Motor neuron (in vitro differentiated cells): Measurements from ENCODE around the gene PRPF38B. TPM values are rescaled to one million over a fixed set of nuclear protein-coding genes. Genes with fewer than 3 reads are reported as not detected.

Source experiments
- ATAC-seq, 8 experiments: fragments of 200-7000 bp; cut with Tn5 transposase; replicated peaks in 6 of 8; 2 replicates each; pipeline ENCODE4 v1.8.0; 2021; ENCODE audit warnings: mild to moderate bottlenecking in 8 of 8, moderate library complexity in 8 of 8
- H3K27ac ChIP-seq, 2 donors: fragments of 250-450 bp; sonication (Bioruptor Pico); 2 replicates each; pipeline ENCODE4 v1.9.0; 2021; ENCODE audit warnings: antibody characterized with exemption in 2 of 2, mild to moderate bottlenecking in 2 of 2, moderate library complexity in 1 of 2
- H3K4me1 ChIP-seq, 2 donors: fragments of 250-450 bp; sonication (Bioruptor Pico); replicated peaks in 1 of 2; 2 replicates each; pipeline ENCODE4 v1.6.1; 2021; ENCODE audit warnings: antibody characterized with exemption in 2 of 2, mild to moderate bottlenecking in 2 of 2, moderate library complexity in 1 of 2
- H3K4me3 ChIP-seq, 5 donors: fragments of 250-450 bp; sonication (Bioruptor Pico); 2 replicates each; pipeline ENCODE4 v1.9.0; 2021; ENCODE audit warnings: antibody characterized with exemption in 5 of 5, mild to moderate bottlenecking in 5 of 5, moderate library complexity in 4 of 5
- WGBS, 10 experiments: fragments of 450-650 bp; shearing (Covaris generic); methylation state at CpG; one replicate each; pipeline ENCODE4 v1.0.0; 2022; 5-methylcytosine and 5-hydroxymethylcytosine counted together
- in situ Hi-C, 9 experiments: fragments of 400-800 bp; cut with MboI; loops; one replicate each; pipeline ENCODE4 v1.15.0; 2021; ENCODE audit warnings: low sequenced_read_pairs in 9 of 9, low pct_unique_long_range_greater_than_20kb in 2 of 9; ENCODE audit not compliant: unreplicated experiment in 9 of 9
- total RNA-seq, 8 experiments: library from RNA; unstranded; fragments of 300-600 nt; gene quantifications; 2 replicates each; pipeline versions ENCODE4 v1.2.3 to v1.2.4, GENCODE V29; 2022

PRPF38B gene, protein sequence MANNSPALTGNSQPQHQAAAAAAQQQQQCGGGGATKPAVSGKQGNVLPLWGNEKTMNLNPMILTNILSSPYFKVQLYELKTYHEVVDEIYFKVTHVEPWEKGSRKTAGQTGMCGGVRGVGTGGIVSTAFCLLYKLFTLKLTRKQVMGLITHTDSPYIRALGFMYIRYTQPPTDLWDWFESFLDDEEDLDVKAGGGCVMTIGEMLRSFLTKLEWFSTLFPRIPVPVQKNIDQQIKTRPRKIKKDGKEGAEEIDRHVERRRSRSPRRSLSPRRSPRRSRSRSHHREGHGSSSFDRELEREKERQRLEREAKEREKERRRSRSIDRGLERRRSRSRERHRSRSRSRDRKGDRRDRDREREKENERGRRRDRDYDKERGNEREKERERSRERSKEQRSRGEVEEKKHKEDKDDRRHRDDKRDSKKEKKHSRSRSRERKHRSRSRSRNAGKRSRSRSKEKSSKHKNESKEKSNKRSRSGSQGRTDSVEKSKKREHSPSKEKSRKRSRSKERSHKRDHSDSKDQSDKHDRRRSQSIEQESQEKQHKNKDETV
- total RNA-seq, result 10 to 100 TPM; 22.0 to 61.4 (median 30.1) TPM

DNA sequence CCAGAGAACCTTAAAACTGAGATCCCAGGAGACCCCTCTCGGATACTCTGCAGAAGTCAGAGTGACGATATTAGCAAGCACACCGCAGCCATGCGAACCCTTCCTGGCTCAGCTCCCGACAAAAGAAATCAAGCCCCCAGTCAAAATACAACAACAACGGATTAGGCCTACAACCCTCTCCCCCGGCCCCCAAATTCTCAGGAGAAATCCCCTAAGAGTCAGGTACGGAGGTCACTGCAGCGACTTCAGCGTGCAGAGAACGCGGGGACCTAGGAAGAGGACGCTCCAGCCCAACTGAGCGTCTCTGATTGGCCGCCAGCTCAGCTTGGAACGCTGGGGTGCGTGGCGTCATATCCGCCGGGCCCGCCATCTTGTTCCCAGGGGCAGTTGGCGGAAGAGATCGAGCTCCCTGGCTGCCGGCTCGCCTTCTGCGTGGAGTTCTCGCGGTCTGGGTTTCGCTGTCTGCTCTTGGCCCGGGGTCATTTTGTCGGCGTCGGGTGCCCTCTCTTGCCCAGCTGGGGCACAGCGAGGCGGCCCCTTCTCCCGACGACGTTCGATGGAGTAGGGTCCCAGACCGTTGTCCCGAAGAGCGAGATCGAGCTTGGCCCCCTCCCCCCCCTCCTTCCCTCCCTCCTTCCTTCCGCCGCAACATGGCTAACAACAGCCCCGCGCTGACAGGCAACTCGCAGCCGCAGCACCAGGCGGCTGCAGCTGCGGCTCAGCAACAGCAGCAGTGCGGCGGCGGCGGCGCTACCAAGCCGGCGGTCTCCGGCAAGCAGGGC is at the start of gene PRPF38B:
Gene PRPF38B, plus strand, starts transcription at position 369 of the 782 bp plus-strand sequence. Its CDS starts 282 bp downstream, at position 651.
- Histone ChIP-seq H3K27ac (peak within 1 kb of the TSS; percentile 97 to 98), H3K4me3 (peak within 1 kb of the TSS; percentile 77 to 99 (median 94)), H3K4me1 (peaks cover 3 to 23% of the 10 kb centered on the region in 2 donors)
- WGBS, 10 experiments, result 0 to 6% (median 0%) methylated on average over 3 to 26 of the region's 59 CpGs; no CpG with 5 or more reads in 3 of the 10 experiments
- peak; percentile 92 to 97 (median 96) for ATAC-seq
- in situ Hi-C loops, result loop anchor here in 3 of 9 experiments (25.0 kb wide), 3 partner anchors 195 to 695 kb away; partner anchors contain the start of genes GPSM2 (in 1 of the 3), SLC25A24 (in 1 of the 3) and SORT1 (in 1 of the 3)

DNA sequence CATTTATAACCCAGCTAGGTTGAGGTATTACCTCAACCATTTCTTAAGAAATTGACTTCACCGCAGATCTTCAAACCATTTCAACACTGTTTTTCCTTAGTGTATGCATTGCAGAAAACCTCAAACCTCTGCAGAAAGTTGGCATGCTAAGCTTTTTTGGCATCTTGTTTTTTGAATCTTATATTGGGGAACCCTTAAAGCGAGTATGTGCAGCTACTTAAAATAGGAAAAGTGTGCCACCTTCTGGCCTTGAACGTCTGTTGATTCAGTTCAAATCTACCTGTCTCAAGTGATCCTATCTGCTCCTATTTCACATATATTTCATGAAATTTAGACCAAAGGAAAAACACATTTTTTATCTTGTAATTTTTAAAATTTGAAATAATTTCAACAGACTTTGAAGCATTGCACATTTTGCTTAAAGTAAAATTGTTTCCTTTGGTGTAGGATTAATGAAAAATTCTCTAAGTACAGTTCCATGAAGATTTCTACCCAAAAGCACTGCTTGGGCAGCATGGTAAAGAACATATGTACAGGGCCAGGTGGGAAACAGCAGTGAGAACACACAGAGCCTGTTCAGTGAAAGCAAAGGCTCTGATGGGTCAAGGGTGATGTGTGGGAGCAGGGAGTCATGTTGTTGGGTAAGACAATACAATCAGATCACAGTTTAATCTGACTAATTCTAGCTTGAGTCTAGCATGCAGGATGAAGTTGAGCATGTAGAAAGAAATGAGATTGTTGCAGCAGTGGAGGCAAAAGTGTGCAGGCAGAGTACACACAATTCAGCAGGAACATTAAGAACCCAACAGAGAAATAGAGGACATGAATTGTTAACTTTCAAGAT is 48.4 kb upstream of the PRPF38B start:
- WGBS, 10 experiments, result 0 to 78% (median 49%) methylated on average over 1 to 3 of the region's 3 CpGs
- H3K27ac ChIP-seq, result no peak overlapping the region
- H3K4me3 ChIP-seq, result no peak overlapping the region
- peak; percentile 46 to 86 (median 64) for ATAC-seq
- in situ Hi-C loops, result loop anchor here in 2 of 9 experiments (10.0 to 25.0 kb wide), 2 partner anchors 129 to 431 kb away; partner anchors contain the start of gene SLC25A24 (in 1 of the 2)
- H3K4me1 ChIP-seq, result peaks cover 0 to 3% of the 10 kb centered on the region in 2 donors

DNA sequence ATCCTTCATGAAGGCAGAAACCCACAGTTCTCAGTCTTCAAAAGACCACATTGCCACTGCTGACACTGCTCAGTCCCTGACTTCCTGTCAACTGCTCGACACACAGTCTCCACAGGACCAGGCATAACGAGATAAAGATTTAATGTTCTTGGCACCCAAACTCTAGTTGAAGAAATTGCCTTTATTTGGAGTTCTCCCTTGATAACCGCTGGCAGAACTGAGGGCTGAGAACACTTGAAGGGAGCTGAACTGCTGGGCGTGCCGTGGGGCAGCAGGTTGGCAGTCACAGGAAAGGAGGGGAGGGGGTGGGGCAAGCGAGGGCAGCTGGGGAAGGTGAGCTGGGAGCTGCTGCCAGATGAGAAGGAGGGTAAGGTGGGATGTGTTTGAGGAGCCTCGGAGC is 47.1 kb upstream of the PRPF38B start:
- Histone ChIP-seq H3K4me1 (peaks cover 0 to 3% of the 10 kb centered on the region in 2 donors), H3K27ac (no peak overlapping the region), H3K4me3 (no peak overlapping the region)
- in situ Hi-C loops, result loop anchor here in 2 of 9 experiments (10.0 to 25.0 kb wide), 2 partner anchors 130 to 433 kb away; partner anchors contain the start of gene SLC25A24 (in 1 of the 2)
- WGBS, 10 experiments, result 17 to 100% (median 87%) methylated on average over 1 to 7 of the region's 7 CpGs; no CpG with 5 or more reads in 3 of the 10 experiments
- ATAC-seq, result no peak

DNA sequence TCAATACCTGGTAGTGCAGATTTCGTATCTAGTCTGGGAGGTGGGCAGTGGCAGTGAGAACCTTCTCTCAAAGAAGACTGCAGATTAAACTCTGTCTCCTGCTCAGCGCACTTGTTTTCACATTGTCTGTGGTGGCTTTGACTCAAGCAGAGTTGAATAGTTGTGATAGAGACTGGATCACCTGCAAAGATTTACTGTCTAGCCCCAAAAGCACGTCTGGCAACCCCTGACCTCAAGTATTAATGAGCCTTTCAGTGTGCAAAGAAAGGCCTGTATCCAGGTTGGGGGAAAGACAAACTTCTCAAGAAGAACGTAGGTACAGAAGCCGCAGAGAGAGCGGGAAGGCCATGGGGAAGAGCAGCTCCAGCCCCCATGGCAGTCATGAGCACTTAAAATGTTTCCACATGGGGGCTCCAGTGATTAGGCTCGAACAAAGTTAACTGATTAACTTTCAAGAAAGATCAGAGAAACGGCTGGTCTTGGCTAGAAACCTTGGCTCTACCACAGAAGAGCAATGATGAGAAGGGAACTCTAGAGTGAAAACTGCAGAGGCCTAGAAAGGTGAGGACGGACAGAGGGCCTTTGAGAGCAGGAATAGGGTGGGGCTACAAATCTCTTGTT is 46.4 kb upstream of the PRPF38B start:
- in situ Hi-C loops, result loop anchor here in 2 of 9 experiments (10.0 to 25.0 kb wide), 2 partner anchors 131 to 433 kb away; partner anchors contain the start of gene SLC25A24 (in 1 of the 2)
- 0 to 100% (median 76%) methylated on average over 1 to 9 of the region's 9 CpGs; no CpG with 5 or more reads in 1 of the 10 experiments for WGBS, 10 experiments
- Histone ChIP-seq H3K4me1 (peaks cover 0 to 3% of the 10 kb centered on the region in 2 donors), H3K27ac (no peak overlapping the region), H3K4me3 (no peak overlapping the region)
- no peak for ATAC-seq

DNA sequence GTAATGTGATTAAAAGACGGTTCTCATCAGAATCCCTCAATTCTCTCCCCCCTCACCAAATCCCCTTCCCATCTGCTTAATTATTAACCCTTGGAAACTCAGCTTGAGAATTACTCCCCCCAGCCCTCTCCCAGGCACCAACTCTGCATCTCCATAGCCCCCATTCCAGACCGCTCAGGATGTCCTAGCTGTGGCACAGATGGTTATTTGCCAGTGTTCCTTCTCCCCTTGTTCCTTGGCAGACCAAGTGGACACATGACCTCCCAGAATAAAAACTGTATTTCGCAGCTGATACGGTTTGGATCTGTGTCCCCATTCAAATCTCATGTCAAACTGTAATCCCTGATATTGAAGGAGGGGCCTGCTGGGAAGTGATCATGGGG is 45.9 kb upstream of the PRPF38B start:
- ATAC-seq, result no peak
- H3K27ac ChIP-seq, result no peak overlapping the region
- H3K4me3 ChIP-seq, result no peak overlapping the region
- WGBS, 10 experiments, result 42 to 100% (median 82%) methylated on average over 1 to 4 of the region's 4 CpGs; no CpG with 5 or more reads in 2 of the 10 experiments
- peaks cover 0 to 3% of the 10 kb centered on the region in 2 donors for H3K4me1 ChIP-seq
- in situ Hi-C loops, result loop anchor here in 2 of 9 experiments (10.0 to 25.0 kb wide), 2 partner anchors 131 to 434 kb away; partner anchors contain the start of gene SLC25A24 (in 1 of the 2)

DNA sequence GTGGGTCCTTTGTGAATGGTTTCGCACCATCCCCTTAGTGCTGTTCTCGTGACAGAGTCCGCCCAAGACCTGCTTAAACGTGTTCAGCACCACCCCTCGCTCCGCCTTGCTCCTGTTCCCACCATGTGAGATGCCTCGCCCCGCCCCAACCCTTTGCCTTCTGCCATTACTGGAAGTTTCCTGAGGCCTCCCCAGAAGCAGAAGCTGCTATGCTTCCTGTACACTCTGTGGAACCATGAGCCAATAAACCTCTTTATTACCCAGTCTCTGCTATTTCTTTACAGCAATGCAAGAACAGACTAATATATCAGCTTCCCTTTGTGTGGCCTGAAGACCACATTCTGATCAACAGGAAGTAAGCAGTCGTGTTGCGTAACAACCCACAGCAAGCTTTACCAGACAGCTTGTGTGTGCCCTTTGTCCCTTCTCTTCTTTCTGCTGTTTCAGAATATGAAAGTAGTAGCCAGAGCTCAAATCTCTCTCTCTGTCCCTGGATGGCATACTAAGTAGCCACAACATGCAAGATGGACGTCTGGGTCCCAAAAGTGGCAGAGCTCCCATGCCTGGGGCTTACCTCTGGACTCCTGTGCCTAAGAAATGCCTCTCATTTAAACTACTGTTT is 45.4 kb upstream of the PRPF38B start:
- 50 to 100% (median 86%) methylated on average over 1 to 11 of the region's 11 CpGs; no CpG with 5 or more reads in 3 of the 10 experiments for WGBS, 10 experiments
- peak in 6 of 8 experiments; percentile 17 to 62 (median 41) for ATAC-seq
- Histone ChIP-seq H3K4me1 (peaks cover 0 to 3% of the 10 kb centered on the region in 2 donors), H3K4me3 (no peak overlapping the region), H3K27ac (no peak overlapping the region)
- in situ Hi-C loops, result loop anchor here in 2 of 9 experiments (10.0 to 25.0 kb wide), 2 partner anchors 132 to 434 kb away; partner anchors contain the start of gene SLC25A24 (in 1 of the 2)

DNA sequence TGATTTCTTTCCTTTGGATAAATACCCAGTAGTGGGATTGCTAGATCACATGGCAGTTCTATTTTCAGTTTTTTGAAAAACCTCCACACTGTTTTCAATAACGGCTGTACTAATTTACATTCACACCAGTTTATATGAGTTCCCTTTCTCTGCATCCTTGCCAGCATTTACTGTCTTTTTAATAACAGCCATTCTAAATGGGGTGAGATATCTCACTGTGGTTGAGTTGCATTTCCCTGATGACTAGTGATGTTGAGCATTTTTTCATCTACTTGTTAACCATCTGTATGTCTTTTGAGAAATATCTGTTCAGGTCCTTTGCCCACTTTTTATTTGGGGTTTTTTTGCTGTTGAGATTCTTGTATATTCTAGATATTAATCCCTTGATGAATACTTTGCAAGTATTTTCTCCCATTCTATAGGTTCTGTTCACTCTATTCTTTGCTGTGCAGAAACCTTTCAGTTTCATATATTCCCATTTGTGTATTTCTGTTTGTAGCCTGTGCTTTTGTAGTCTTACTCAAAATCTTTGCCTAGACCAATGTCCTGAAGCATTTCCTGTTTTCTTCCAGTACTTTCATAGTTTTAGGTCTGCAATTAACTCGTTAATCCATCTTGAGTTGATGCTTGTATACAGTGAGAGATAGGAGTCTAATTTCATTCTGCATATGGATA is 38.5 kb upstream of the PRPF38B start:
- 43 to 96% (median 75%) methylated on average over 1 to 2 of the region's 2 CpGs; no CpG with 5 or more reads in 1 of the 10 experiments for WGBS, 10 experiments
- no peak overlapping the region for H3K27ac ChIP-seq
- H3K4me1 ChIP-seq, result no peaks in the 10 kb centered on the region
- no peak overlapping the region for H3K4me3 ChIP-seq
- in situ Hi-C loops, result no loop called here
- ATAC-seq, result no peak

DNA sequence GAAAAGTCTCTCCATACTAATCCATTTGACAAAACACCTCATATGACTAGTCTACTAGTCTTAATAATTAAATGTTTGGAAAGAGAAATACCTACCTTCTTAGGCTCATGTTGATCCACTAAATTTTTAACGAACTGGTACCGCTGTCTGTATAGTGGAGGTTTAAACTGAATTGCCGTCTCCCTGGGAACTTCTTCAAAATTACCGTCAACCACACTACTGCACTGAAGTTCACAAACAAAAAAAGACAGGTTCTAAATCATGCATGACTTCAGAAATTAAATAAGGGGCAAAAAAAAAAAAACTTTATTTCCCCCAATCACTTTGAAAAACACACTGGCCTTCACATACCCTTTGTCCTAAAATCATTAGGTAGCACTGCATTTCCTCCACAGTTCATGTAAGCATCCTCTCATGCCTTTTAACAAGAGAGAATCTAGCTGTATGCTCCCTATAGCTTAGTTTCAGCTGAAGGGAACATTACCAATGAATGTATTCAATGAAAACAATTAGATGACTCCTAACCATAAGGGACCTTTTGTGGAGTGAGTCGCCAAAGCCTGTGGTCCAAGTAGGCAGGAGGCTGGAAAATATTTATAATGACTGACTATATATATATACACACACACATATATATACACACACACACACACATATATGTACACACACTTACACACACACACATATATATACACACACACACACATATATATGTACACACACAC is 34.6 kb upstream of the PRPF38B start:
- 50 to 100% (median 87%) methylated on average over 1 to 5 of the region's 5 CpGs; no CpG with 5 or more reads in 1 of the 10 experiments for WGBS, 10 experiments
- ATAC-seq, result no peak
- H3K27ac ChIP-seq, result no peak overlapping the region
- peaks cover 3 to 4% of the 10 kb centered on the region in 2 donors for H3K4me1 ChIP-seq
- H3K4me3 ChIP-seq, result no peak overlapping the region
- in situ Hi-C loops, result no loop called here

DNA sequence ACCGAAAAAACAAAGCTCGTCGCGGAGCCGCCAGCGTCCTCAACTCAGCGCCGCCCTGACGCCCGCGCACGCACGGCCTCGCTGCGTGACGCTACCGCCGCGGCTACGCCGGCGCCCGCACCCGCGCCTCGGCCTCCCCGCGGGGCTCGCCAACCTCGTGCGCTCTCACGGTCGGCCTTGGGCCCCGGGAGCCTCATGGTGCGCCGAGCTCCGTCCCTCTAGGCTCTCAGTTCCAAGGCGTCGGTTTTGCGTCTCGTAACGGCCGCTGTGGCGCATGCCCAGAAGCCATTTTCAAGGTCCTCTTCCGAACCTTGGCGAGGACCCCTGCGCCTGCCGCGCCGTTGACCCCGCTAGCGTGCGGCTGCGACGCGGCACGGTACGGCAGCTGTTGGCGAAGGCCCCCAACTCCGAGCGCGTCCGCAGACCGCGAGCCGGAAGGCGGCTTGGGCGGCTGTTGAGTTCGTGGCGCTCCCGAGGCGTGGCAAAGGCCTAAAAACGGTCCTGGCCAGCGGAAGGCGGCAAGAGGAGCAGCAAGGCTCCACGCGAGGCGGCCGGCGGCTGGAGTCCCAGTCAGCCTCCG is 31.0 kb upstream of the PRPF38B start, which contains the start of gene HENMT1:
Gene HENMT1, minus strand, starts transcription at position 64 of the 580 bp plus-strand sequence. CDS start 1,209 bp downstream, outside the sequence.
- Histone ChIP-seq H3K27ac (peak within 1 kb of the TSS in 1 of 2 donors; percentile 19), H3K4me3 (peak within 1 kb of the TSS; percentile 32 to 40 (median 36)), H3K4me1 (peaks cover 3 to 4% of the 10 kb centered on the region in 2 donors)
- 0 to 61% (median 12%) methylated on average over 1 to 47 of the region's 81 CpGs; no CpG with 5 or more reads in 4 of the 10 experiments for WGBS, 10 experiments
- ATAC-seq, result peak; percentile 43 to 94 (median 90)
- in situ Hi-C loops, result no loop called here

DNA sequence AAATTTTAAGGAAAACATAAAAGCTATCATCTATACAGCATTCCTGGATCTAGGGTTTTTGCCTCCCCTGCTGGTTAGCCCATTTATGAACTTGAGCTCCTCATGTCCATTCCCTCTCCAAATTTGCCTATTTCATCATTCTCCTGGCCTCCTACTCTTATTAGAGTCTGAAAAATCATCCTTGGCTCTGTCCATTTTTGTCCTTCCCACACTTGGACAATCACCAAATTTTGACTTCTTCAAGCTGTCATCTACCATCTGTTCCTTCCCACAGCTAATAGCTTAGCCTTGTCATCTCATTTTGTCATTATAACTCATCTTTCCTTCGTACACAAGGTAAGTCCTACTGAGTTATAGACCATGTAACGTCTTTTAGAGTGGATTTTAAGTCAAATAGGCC is 29.0 kb upstream of the PRPF38B start:
- H3K4me1 ChIP-seq, result peaks cover 3 to 4% of the 10 kb centered on the region in 2 donors
- H3K4me3 ChIP-seq, result no peak overlapping the region
- no peak overlapping the region for H3K27ac ChIP-seq
- in situ Hi-C loops, result no loop called here
- ATAC-seq, result no peak
- 30 to 83% (median 78%) methylated on average over 1 to 2 of the region's 2 CpGs for WGBS, 10 experiments
